ENCODE results near the gene TMEM106B. TPM values are rescaled to one million over a fixed set of nuclear protein-coding genes. Genes with fewer than 3 reads are reported as not detected.

Gene TMEM106B
- total and polyA plus RNA-seq, 9 donors = 18.3 to 58.8 (median 45.1) TPM

DNA sequence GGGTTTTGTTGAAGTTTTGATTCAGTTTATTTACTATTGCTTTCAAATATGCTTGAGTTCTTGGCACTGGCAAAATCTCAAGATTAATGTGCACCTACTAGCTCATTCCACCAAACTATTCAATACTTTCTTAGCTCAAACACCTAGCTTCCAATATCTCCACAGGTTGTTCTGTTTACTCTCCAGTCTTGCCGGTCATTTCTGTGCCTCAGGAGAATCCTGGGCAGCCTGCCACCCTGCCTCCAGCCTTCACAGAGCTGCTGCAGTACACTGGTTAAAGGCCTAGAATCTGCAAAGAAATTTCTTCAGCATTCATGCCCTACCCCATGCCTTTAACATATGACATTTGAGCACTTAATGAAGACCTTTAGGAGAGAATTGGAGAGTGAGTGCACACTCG, 4.0 kb upstream of the TMEM106B start:
- Histone ChIP-seq H3K36me3 (no peaks in the 10 kb centered on the region), H3K4me1 (ENCODE audit: insufficient read depth) (peaks cover under 1% of the 10 kb centered on the region), H3K4me3 (no peak overlapping the region), H3K27me3 (no peaks in the 10 kb centered on the region), H3K27ac (no peak overlapping the region), H3K9me3 (no peaks in the 10 kb centered on the region)
- WGBS, 3 donors = 34 to 38% (median 34%) methylated on average over 2 of the region's 2 CpGs
- no peak for TF ChIP-seq POLR2A (IDR thresholded peaks at IDR 0.05)
- no peak for TF ChIP-seq EP300 (IDR thresholded peaks at IDR 0.05)
- TF ChIP-seq, protein P1, sequence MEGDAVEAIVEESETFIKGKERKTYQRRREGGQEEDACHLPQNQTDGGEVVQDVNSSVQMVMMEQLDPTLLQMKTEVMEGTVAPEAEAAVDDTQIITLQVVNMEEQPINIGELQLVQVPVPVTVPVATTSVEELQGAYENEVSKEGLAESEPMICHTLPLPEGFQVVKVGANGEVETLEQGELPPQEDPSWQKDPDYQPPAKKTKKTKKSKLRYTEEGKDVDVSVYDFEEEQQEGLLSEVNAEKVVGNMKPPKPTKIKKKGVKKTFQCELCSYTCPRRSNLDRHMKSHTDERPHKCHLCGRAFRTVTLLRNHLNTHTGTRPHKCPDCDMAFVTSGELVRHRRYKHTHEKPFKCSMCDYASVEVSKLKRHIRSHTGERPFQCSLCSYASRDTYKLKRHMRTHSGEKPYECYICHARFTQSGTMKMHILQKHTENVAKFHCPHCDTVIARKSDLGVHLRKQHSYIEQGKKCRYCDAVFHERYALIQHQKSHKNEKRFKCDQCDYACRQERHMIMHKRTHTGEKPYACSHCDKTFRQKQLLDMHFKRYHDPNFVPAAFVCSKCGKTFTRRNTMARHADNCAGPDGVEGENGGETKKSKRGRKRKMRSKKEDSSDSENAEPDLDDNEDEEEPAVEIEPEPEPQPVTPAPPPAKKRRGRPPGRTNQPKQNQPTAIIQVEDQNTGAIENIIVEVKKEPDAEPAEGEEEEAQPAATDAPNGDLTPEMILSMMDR (IDR thresholded peaks at IDR 0.05) = no peak
- DNase-seq = no peak
- intact Hi-C loops (cut with DNase I) = no loop called here

DNA sequence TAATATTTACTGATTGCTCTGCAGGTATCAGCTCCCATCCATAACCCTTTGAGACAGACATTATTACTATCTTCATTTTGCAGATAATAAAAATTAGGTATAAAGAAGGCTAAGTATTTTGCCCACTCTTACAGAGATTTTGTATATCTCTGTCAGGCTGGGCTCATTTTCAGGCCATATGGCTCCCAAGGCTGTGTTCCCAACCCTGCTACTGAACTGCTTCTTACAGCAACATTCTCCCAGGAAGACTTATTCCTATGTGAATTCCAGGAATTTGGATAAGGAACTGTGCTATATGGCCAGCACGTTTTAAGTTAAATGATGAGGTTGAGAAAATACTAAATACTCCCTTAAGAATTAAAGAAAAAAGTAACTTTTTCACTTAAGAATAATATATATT, 1.9 kb upstream of the TMEM106B start:
- intact Hi-C loops (cut with DNase I) = no loop called here
- Histone ChIP-seq H3K9me3 (no peaks in the 10 kb centered on the region), H3K36me3 (no peaks in the 10 kb centered on the region), H3K4me3 (no peak overlapping the region), H3K27ac (no peak overlapping the region), H3K27me3 (no peaks in the 10 kb centered on the region), H3K4me1 (ENCODE audit: insufficient read depth) (peaks cover 2% of the 10 kb centered on the region)
- WGBS, 3 donors = 25 to 46% (median 34%) methylated on average over 1 of the region's 1 CpG
- TF ChIP-seq EP300 (IDR thresholded peaks at IDR 0.05) (no peak), POLR2A (IDR thresholded peaks at IDR 0.05) (no peak)
- TF ChIP-seq, protein P1 (IDR thresholded peaks at IDR 0.05) = no peak
- DNase-seq = no peak

DNA sequence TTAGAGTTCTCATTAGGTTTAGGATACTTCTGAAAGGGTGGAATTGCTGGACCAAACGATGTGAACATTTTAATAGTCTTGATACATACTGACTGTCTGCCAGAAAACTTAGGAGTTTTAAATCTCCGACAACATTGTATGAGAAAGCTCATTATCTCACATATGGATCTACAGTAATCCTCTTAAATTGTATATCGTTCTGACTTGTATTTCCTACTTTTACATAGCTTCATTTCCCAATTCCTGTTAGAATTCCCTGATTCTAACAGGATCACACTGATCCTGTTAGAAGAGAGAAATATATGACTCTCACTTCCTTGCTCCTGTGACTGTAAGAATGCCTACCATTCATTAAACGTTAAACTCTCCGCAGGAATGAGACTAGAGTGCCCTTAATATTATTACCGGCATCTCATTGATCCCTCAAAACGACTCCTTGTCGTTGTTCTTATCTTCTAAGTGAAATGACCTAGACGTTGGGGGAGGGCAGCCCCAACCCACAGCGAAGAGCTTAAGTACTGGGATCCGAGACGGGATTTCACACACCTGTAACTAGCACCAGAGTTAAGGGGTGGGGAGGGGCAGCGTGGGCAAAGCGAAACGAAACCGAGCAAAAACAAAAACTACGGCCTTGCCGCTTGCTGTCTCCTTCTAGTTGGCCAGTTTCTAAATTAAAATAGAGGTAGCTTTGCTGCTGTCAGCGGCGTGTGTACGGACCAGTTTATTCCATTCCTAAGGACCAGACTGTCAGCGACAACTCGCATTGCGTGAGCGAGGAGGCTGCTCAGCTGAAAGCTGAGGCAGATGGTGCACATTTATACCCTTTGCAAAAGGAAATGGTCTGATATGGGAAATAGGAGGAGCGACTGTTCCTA, 678 bp upstream of the TMEM106B start:
- Histone ChIP-seq H3K4me1 (ENCODE audit: insufficient read depth) (peaks cover 2% of the 10 kb centered on the region), H3K4me3 (peak overlapping the region; percentile 85), H3K27ac (peak overlapping the region; percentile 84 to 86), H3K27me3 (no peaks in the 10 kb centered on the region), H3K36me3 (no peaks in the 10 kb centered on the region), H3K9me3 (no peaks in the 10 kb centered on the region)
- TF ChIP-seq EP300 (IDR thresholded peaks at IDR 0.05) = no peak
- TF ChIP-seq POLR2A (IDR thresholded peaks at IDR 0.05) = no peak
- TF ChIP-seq, protein P1 (IDR thresholded peaks at IDR 0.05) = no peak
- DNase-seq = no peak
- 0 to 1% (median 1%) methylated on average over 26 of the region's 26 CpGs for WGBS, 3 donors
- intact Hi-C loops (cut with DNase I) = no loop called here

- no peak for DNase-seq
- H3K4me1 ChIP-seq (ENCODE audit: insufficient read depth) = peaks cover 2% of the 10 kb centered on the region
- intact Hi-C loops (cut with DNase I) = no loop called here
These were observed 804 bp downstream of the TMEM106B start for GRCh38 chr7:12211711-12212485.

More at GRCh38 chr7:12211711-12212485, 804 bp downstream of the TMEM106B start:
- Histone ChIP-seq H3K27ac (peak overlapping the region; percentile 84 to 86), H3K4me3 (peak overlapping the region; percentile 85), H3K27me3 (no peaks in the 10 kb centered on the region), H3K9me3 (no peaks in the 10 kb centered on the region), H3K36me3 (no peaks in the 10 kb centered on the region)
- WGBS, 3 donors = 10 to 20% (median 19%) methylated on average over 9 of the region's 9 CpGs
- TF ChIP-seq, protein P1 (IDR thresholded peaks at IDR 0.05) = no peak
- TF ChIP-seq POLR2A (IDR thresholded peaks at IDR 0.05) = peak; percentile 12
- TF ChIP-seq EP300 (IDR thresholded peaks at IDR 0.05) = no peak

Data from ovary (tissue), 9 donors.